GM12892 (cell line): Measurements from ENCODE around the gene ANKRD44.
"Not testable (repeated sequence)": the region's sequence is repeated elsewhere in the genome, so short reads cannot be mapped to it uniquely, and the experiment has no call there.

Experiments used
- DNase-seq: peaks from one replicate; pipeline ENCODE4 v3.0.0; 2011; ENCODE audit not compliant: insufficient read length
- FAIRE-seq: peaks from 2 replicates; lab custom pipeline; 2011; peaks lifted over from hg19 to GRCh38; lab: Jason Lieb, UNC
- POLR2A ChIP-seq: IDR thresholded peaks from 2 replicates; pipeline ENCODE4 v1.6.1; 2011; ENCODE audit warnings: low read depth, low read length, control low read depth
- POLR2AphosphoS5 ChIP-seq: IDR thresholded peaks from 2 replicates; pipeline ENCODE4 v1.6.1; 2011; ENCODE audit warnings: low read depth, low read length, control low read depth
- TAF1 ChIP-seq: IDR thresholded peaks from 2 replicates; pipeline ENCODE4 v1.6.1; 2011; ENCODE audit warnings: low read depth, mild to moderate bottlenecking, control low read depth, low read length, borderline replicate concordance

ANKRD44 gene

GRCh38 chr2:197037863-197038398, 272.6 kb downstream of the ANKRD44 start:
- FAIRE-seq (no peak), DNase-seq (no peak)
- TF ChIP-seq TAF1 (no peak), POLR2AphosphoS5 (no peak), POLR2A (no peak)

DNA sequence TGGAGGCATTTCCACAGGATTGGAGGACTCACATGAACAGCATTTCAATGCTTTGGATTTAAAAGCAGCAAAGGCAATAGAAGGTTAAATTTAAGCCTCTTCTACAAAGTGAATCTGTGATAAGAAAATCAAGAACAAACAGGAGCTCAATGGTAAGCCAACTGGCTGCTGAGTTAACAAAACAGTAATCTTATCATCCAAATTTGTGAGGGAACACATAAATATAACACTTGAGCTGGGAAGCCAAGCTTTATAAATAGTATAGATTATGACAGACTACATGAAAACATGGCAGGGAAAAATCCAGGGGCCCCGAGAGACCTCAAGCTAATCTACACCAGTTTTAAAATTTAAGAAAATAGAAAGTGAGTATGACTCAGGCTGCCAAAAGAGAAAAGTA, 275.6 kb downstream of the ANKRD44 start:
- no peak for TF ChIP-seq POLR2AphosphoS5
- no peak for TF ChIP-seq POLR2A
- no peak for FAIRE-seq
- DNase-seq: no peak

GRCh38 chr2:197034292-197034691, 276.3 kb downstream of the ANKRD44 start:
- FAIRE-seq: no peak
- TF ChIP-seq POLR2AphosphoS5 (no peak), TAF1 (no peak), POLR2A (no peak)
- no peak for DNase-seq

GRCh38 chr2:197033222-197033621, 277.4 kb downstream of the ANKRD44 start:
- DNase-seq (no peak), FAIRE-seq (no peak)
- no peak for TF ChIP-seq POLR2AphosphoS5
- no peak for TF ChIP-seq TAF1
- TF ChIP-seq POLR2A: no peak

DNA sequence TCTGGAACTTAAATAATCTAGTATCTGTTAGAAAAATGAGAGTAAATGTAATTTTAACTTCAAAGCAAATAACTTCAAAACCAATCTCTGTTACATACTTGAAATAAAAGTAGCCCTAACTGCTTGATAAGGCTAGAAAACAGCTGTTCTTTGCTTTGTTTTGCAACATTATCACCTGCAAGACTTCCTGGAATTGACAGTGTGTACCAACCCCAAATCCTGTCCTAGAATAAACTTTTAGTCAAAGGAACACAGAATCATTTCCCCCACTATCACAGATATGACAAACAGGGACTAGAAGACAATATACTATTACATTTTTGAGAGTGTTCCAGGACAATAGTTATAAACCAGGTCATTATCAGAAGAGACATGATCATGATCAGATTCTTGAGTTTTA, 278.8 kb downstream of the ANKRD44 start:
- FAIRE-seq (no peak), DNase-seq (no peak)
- TF ChIP-seq POLR2A (no peak), TAF1 (no peak), POLR2AphosphoS5 (no peak)

DNA sequence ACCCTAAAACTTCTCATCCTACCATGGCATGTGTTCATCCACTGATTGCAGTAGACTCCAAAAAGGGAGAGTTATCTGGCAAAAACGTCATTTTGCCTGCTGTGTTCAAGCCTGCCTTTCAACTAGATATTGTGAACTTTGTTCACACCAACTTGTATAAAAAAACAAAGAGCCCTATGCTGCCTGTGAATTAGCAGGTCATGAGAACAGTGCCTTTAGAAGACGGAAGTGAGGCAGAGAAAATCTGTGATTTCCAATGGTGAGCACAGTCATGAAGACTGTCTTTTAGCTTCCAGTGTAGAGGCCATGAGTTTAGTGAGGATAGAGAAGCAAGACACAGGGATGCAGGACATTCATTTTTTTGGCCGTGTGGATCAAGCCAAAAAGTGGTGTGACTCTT, 280.5 kb downstream of the ANKRD44 start:
- no peak for FAIRE-seq
- TF ChIP-seq POLR2A: no peak
- TF ChIP-seq POLR2AphosphoS5: no peak
- TF ChIP-seq TAF1: no peak
- no peak for DNase-seq

GRCh38 chr2:197028633-197029032, 281.9 kb downstream of the ANKRD44 start:
- no peak for TF ChIP-seq POLR2A
- no peak for TF ChIP-seq TAF1
- no peak for TF ChIP-seq POLR2AphosphoS5
- FAIRE-seq: no peak

DNA sequence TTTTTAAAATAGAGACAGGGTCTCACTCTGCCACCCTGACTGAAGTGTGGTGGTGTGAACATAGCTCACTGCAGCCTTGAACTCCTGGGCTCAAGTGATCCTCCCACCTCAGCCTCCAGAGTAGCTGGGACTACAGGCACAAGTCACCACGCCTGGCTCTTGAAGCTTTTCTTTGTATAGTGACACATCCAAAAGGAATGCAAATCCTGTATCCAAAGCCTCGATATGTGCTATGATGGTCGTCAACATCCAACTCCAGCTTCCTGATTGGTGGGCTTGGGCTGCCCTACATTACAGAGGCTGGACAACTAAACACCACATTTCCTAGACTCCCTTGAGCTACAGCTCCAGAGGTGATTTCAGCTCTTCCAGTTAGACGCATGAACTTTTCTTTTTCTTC, 282.4 kb downstream of the ANKRD44 start:
- DNase-seq: no peak
- TF ChIP-seq POLR2AphosphoS5 (no peak), TAF1 (no peak), POLR2A (no peak)
- no peak for FAIRE-seq

More at GRCh38 chr2:197028633-197029032, 281.9 kb downstream of the ANKRD44 start:
- DNase-seq: no peak

GRCh38 chr2:197024206-197024605, 286.4 kb downstream of the ANKRD44 start:
- no peak for TF ChIP-seq TAF1
- no peak for TF ChIP-seq POLR2A
- TF ChIP-seq POLR2AphosphoS5: no peak
- FAIRE-seq (no peak), DNase-seq (no peak)

DNA sequence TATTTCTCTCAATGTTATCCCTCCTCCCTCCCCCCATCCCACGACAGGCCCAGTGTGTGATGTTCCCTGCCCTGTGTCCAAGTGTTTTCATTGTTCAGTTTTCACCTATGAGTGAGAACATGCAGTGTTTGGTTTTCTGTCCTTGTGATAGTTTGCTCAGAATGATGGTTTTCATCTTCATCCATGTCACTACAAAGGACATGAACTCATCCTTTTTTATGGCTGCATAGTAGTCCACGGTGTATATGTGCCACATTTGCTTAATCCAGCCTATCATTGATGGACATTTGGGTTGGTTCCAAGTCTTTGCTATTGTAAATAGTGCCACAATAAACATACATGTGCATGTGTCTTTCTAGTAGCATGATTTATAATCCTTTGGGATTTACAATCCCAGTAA, 289.7 kb downstream of the ANKRD44 start:
- FAIRE-seq, DNase-seq: not testable (repeated sequence)

DNA sequence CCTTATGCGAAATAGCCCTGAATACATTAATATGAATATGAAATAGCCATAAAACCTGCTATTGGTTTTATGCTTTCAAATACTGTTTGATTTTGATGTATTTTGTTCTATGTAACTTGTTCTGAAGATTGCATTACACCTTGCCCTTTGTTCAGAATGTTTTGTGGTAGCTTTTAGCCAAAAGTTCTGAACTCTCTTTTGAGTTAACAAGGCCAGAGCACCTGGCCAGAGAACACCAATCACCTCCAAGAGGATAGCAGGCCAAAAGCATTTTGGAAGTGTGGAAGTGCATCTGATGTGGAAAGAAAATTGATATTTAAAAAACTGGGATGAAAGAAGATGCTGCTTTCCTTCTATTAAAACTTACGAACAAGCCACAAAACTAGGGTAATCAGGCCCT, 297.5 kb downstream of the ANKRD44 start:
- TF ChIP-seq TAF1 (no peak), POLR2AphosphoS5 (no peak)
- DNase-seq: no peak
- no peak for FAIRE-seq

GRCh38 chr2:197011801-197012641, 298.6 kb downstream of the ANKRD44 start:
- DNase-seq (no peak), FAIRE-seq (peak; percentile 83)
- no peak for TF ChIP-seq POLR2AphosphoS5
- no peak for TF ChIP-seq POLR2A
- TF ChIP-seq TAF1: no peak

DNA sequence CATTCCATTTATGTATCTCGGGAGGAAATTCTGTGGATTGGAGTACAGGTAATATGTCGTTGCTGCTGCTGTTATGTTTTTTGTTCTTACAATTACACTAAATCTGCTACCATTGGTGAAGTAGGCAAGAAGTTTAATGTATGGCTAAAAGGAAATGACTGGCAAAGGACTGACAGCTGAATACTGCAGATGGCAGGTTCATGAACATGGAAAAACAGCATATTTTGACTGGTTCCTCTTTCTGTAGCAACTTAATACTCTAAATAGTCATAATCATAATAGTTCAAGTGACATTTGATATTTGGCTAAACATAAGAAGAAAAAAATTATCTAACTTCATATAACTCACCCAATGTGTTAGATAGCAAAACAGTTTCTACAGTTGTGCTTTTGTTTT, 299.6 kb downstream of the ANKRD44 start:
- FAIRE-seq (no peak), DNase-seq (no peak)
- TF ChIP-seq POLR2A: no peak
- TF ChIP-seq POLR2AphosphoS5: no peak
- no peak for TF ChIP-seq TAF1
